SJCRH30 (cell line): ENCODE results near the gene CACNA1E. TPM values are rescaled to one million over a fixed set of nuclear protein-coding genes. Genes with fewer than 3 reads are reported as not detected.

ENCODE experiments used
- DNase-seq, 2 experiments: peaks; one replicate each; pipeline ENCODE4 v3.0.0-alpha.2; 2015 to 2020
- H3K27ac ChIP-seq: fragments of 250-450 bp; sonication (Bioruptor Pico); 2 replicates; pipeline ENCODE4 v1.5.1; 2020; ENCODE audit warnings: mild to moderate bottlenecking, moderate library complexity
- H3K27me3 ChIP-seq: fragments of 250-450 bp; sonication (Bioruptor Pico); 2 replicates; pipeline ENCODE4 v1.5.1; 2020; ENCODE audit warnings: mild to moderate bottlenecking, moderate library complexity
- H3K36me3 ChIP-seq: fragments of 250-450 bp; sonication (Bioruptor Pico); 2 replicates; pipeline ENCODE4 v1.5.1; 2020; ENCODE audit warnings: mild to moderate bottlenecking, moderate library complexity
- H3K4me1 ChIP-seq: fragments of 250-450 bp; sonication (Bioruptor Pico); 2 replicates; pipeline ENCODE4 v1.5.1; 2020; ENCODE audit warnings: mild to moderate bottlenecking, moderate library complexity
- H3K4me3 ChIP-seq: fragments of 250-450 bp; sonication (Bioruptor Pico); 2 replicates; pipeline ENCODE4 v1.5.1; 2020; ENCODE audit warnings: mild to moderate bottlenecking, moderate library complexity
- H3K9me3 ChIP-seq: fragments of 250-450 bp; sonication (Bioruptor Pico); replicated peaks from 2 replicates; pipeline ENCODE4 v1.5.1; 2020; ENCODE audit warnings: mild to moderate bottlenecking, moderate library complexity
- total RNA-seq: library from RNA; depleted of rRNA; stranded (reverse); fragments of >200 nt; shearing (Covaris generic); gene quantifications from 2 replicates; pipeline ENCODE4 v1.2.3, GENCODE V29; 2014

Gene CACNA1E
- total RNA-seq, 1 experiment from 2014 or later = 0.02 TPM

GRCh38 chr1:181733486-181733885 is 250.2 kb downstream of the CACNA1E start:
- Histone ChIP-seq H3K36me3 (no peaks in the 10 kb centered on the region), H3K4me3 (no peak overlapping the region), H3K4me1 (no peaks in the 10 kb centered on the region), H3K9me3 (no peaks in the 10 kb centered on the region), H3K27ac (no peak overlapping the region), H3K27me3 (no peaks in the 10 kb centered on the region)
- no peak for DNase-seq

DNA sequence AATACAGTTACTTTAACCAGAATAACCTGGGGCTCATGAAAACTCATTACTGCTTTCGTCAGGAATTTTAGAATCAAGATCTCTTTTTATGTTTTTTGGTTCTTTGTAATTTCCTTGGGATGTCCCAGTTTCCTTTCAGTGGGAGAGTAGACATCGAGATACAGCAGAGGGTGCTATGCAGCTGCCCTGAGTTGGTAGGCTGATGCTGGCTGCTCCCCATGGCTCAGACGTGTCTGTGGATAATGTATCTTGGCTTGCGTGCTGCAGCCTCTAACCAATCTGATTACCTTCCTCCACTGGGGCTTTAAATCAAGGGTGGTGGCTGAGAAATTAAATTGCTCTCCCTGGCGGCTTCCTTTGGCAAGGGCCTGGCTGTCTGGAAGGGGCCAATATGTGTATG is 253.7 kb downstream of the CACNA1E start:
- no peak for DNase-seq

GRCh38 chr1:181739214-181739613 is 255.9 kb downstream of the CACNA1E start:
- Histone ChIP-seq H3K27me3 (no peaks in the 10 kb centered on the region), H3K27ac (no peak overlapping the region), H3K36me3 (no peaks in the 10 kb centered on the region), H3K9me3 (no peaks in the 10 kb centered on the region), H3K4me3 (no peak overlapping the region), H3K4me1 (no peaks in the 10 kb centered on the region)
- DNase-seq = no peak

More for the DNA sequence above, 253.7 kb downstream of the CACNA1E start:
- Histone ChIP-seq H3K4me1 (no peaks in the 10 kb centered on the region), H3K4me3 (no peak overlapping the region), H3K36me3 (no peaks in the 10 kb centered on the region), H3K27me3 (no peaks in the 10 kb centered on the region), H3K9me3 (no peaks in the 10 kb centered on the region), H3K27ac (no peak overlapping the region)

DNA sequence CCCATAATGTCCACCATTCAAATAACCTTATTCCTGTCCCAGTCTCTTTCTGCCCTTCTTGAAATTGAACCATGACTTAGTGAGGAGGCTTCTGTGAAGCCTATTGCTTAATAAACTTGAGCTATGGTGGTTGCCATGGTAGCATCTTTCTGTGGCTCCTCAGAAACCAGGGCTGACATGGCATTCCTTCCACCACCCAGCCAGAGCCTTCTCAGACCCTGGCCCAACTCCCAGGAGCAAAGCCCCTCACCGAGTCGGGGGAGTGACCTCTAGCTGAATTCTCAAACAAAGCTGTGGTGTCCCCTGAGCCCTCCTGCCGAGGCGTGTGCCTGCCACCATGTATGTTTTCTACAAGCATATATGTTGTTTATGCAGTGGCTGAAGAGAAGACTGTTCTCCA is 259.1 kb downstream of the CACNA1E start:
- Histone ChIP-seq H3K9me3 (no peaks in the 10 kb centered on the region), H3K27me3 (no peaks in the 10 kb centered on the region), H3K27ac (no peak overlapping the region), H3K36me3 (no peaks in the 10 kb centered on the region), H3K4me3 (no peak overlapping the region), H3K4me1 (no peaks in the 10 kb centered on the region)
- DNase-seq = no peak

DNA sequence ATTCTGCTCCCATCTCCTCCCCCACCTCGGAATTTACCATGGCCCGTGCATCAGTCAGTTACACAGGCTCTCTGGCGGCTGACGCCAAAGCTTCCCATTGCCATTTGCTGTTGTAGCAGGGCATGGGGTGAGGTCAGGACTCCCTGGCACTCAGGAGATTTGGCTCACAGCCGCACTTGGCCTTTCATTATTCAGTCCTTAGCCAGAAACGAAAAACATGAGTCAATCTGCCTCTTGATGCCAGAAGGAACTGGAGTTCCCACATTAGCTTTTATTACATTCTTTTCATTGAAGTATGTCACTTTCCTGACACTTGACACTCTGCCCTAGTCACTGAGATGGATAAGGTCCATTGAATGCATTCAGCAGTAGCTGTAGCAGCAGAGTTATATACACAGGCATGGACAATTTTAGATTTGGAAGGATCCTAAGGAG is 260.6 kb downstream of the CACNA1E start:
- Histone ChIP-seq H3K27me3 (no peaks in the 10 kb centered on the region), H3K4me1 (no peaks in the 10 kb centered on the region), H3K36me3 (no peaks in the 10 kb centered on the region), H3K27ac (no peak overlapping the region), H3K4me3 (no peak overlapping the region), H3K9me3 (no peaks in the 10 kb centered on the region)
- DNase-seq = no peak

GRCh38 chr1:181746224-181746623 is 262.9 kb downstream of the CACNA1E start:
- no peaks in the 10 kb centered on the region for H3K9me3 ChIP-seq
- no peaks in the 10 kb centered on the region for H3K27me3 ChIP-seq
- no peaks in the 10 kb centered on the region for H3K36me3 ChIP-seq
- no peaks in the 10 kb centered on the region for H3K4me1 ChIP-seq
- H3K4me3 ChIP-seq = no peak overlapping the region
- DNase-seq = no peak
- no peak overlapping the region for H3K27ac ChIP-seq

GRCh38 chr1:181748013-181748412 is 264.7 kb downstream of the CACNA1E start:
- no peak for DNase-seq
- no peaks in the 10 kb centered on the region for H3K4me1 ChIP-seq
- no peak overlapping the region for H3K27ac ChIP-seq
- no peaks in the 10 kb centered on the region for H3K27me3 ChIP-seq
- no peaks in the 10 kb centered on the region for H3K36me3 ChIP-seq
- H3K9me3 ChIP-seq = no peaks in the 10 kb centered on the region
- H3K4me3 ChIP-seq = no peak overlapping the region

GRCh38 chr1:181754103-181754502 is 270.8 kb downstream of the CACNA1E start:
- no peak overlapping the region for H3K27ac ChIP-seq
- no peaks in the 10 kb centered on the region for H3K4me1 ChIP-seq
- DNase-seq = no peak
- H3K9me3 ChIP-seq = no peaks in the 10 kb centered on the region
- no peaks in the 10 kb centered on the region for H3K27me3 ChIP-seq
- no peaks in the 10 kb centered on the region for H3K36me3 ChIP-seq
- H3K4me3 ChIP-seq = no peak overlapping the region

GRCh38 chr1:181759481-181759880 is 276.2 kb downstream of the CACNA1E start:
- H3K27me3 ChIP-seq = no peaks in the 10 kb centered on the region
- H3K9me3 ChIP-seq = no peaks in the 10 kb centered on the region
- no peak overlapping the region for H3K27ac ChIP-seq

DNA sequence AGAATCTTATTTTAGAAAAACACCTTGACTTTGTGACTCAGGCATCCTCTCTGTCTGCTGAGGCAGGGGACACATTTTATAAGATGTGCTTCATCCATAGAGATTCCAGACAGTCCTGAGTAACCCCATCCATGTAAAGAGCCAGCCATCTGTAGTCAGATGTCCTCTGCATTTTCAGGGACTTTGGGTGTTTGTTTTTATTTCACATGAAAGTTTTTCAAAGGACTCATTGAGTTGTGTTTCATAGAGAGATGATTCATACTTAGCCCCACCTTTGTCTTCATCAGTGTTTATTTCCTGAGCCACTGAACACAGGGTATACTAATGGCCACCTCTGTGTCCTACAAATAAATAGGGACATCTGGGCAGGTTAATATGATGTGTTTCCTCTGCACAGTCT is 280.4 kb downstream of the CACNA1E start:
- Histone ChIP-seq H3K9me3 (no peaks in the 10 kb centered on the region), H3K4me3 (no peak overlapping the region), H3K4me1 (0 out of 2 replicates have a peak, but pooled peaks cover 4% of the 10 kb centered on the region), H3K36me3 (no peaks in the 10 kb centered on the region), H3K27me3 (no peaks in the 10 kb centered on the region), H3K27ac (no peak overlapping the region)
- DNase-seq = no peak

More at GRCh38 chr1:181759481-181759880, 276.2 kb downstream of the CACNA1E start:
- DNase-seq = peak; percentile 28 to 35
- no peaks in the 10 kb centered on the region for H3K36me3 ChIP-seq
- H3K4me3 ChIP-seq = no peak overlapping the region
- 0 out of 2 replicates have a peak, but pooled peaks cover 4% of the 10 kb centered on the region for H3K4me1 ChIP-seq

DNA sequence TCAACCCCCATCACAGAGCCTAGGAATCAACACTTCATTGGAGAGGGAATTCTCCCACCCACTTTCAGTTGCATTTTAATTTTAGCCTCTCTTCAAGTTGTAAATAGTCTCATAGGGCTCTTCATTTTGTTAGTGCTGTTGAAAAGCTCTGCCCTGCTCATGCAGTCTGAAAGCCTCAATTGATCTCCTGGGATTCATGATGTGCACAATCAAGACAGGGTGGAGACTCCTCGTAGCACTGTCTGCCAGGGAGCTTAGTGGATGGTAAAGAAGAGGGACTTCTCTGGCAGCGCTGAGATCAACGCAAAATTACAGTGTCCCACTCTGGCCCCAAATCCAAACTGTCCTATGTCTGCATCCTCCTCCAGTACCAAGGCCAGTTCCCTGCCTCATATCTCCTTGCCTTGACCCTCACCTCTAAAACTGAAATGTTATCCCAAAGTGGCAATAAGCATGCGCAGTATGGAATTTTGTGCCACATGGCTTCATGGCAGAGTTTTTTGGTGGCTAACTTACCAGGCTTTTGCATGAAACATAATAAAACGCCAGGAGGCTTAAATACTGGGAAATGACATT is 282.2 kb downstream of the CACNA1E start:
- H3K27ac ChIP-seq = no peak overlapping the region
- no peaks in the 10 kb centered on the region for H3K27me3 ChIP-seq
- H3K36me3 ChIP-seq = no peaks in the 10 kb centered on the region
- H3K4me3 ChIP-seq = no peak overlapping the region
- no peaks in the 10 kb centered on the region for H3K9me3 ChIP-seq
- no peak for DNase-seq
- no peaks in the 10 kb centered on the region for H3K4me1 ChIP-seq

GRCh38 chr1:181767001-181767708 is 283.8 kb downstream of the CACNA1E start:
- H3K27ac ChIP-seq = no peak overlapping the region
- no peak overlapping the region for H3K4me3 ChIP-seq
- no peaks in the 10 kb centered on the region for H3K4me1 ChIP-seq
- H3K9me3 ChIP-seq = no peaks in the 10 kb centered on the region
- no peaks in the 10 kb centered on the region for H3K27me3 ChIP-seq
- H3K36me3 ChIP-seq = no peaks in the 10 kb centered on the region
- no peak for DNase-seq

- Histone ChIP-seq H3K36me3 (no peaks in the 10 kb centered on the region), H3K27me3 (no peaks in the 10 kb centered on the region), H3K4me1 (no peaks in the 10 kb centered on the region), H3K9me3 (no peaks in the 10 kb centered on the region), H3K27ac (no peak overlapping the region), H3K4me3 (no peak overlapping the region)
- DNase-seq = no peak
Measured at GRCh38 chr1:181768211-181768929, 285.1 kb downstream of the CACNA1E start.

- Histone ChIP-seq H3K27ac (no peak overlapping the region), H3K9me3 (no peaks in the 10 kb centered on the region), H3K36me3 (no peaks in the 10 kb centered on the region), H3K27me3 (no peaks in the 10 kb centered on the region), H3K4me3 (no peak overlapping the region), H3K4me1 (no peaks in the 10 kb centered on the region)
- no peak for DNase-seq
Measured at GRCh38 chr1:181768930-181769280, 285.6 kb downstream of the CACNA1E start.

GRCh38 chr1:181769846-181770245 is 286.5 kb downstream of the CACNA1E start:
- H3K36me3 ChIP-seq = no peaks in the 10 kb centered on the region
- no peaks in the 10 kb centered on the region for H3K9me3 ChIP-seq
- DNase-seq = no peak
- H3K4me3 ChIP-seq = no peak overlapping the region
- no peaks in the 10 kb centered on the region for H3K27me3 ChIP-seq
- no peak overlapping the region for H3K27ac ChIP-seq
- H3K4me1 ChIP-seq = no peaks in the 10 kb centered on the region
